Cardiac fibroblast (primary cell): ENCODE data around the gene ELF5.

Experiments
- DNase-seq, 2 donors: peaks; one replicate each; pipeline versions ENCODE4 v3.0.0 to v3.0.0-alpha.2; 2010; ENCODE audit warnings: low read depth in 2 of 2
- H3K4me3 ChIP-seq, 2 donors: replicated peaks in 1 of 2; 1 replicate in 1 of 2; 2 replicates in 1 of 2; pipeline ENCODE4 v1.5.1; 2011; ENCODE audit warnings: low read depth in 2 of 2, low read length in 2 of 2, mild to moderate bottlenecking in 2 of 2, moderate library complexity in 1 of 2
- TF ChIP-seq, protein P1 (sequence below): IDR thresholded peaks from one replicate; pipeline ENCODE4 v1.5.1; 2011; ENCODE audit warnings: low read depth, mild to moderate bottlenecking, low read length, inconsistent platforms

The ELF5 gene

DNA sequence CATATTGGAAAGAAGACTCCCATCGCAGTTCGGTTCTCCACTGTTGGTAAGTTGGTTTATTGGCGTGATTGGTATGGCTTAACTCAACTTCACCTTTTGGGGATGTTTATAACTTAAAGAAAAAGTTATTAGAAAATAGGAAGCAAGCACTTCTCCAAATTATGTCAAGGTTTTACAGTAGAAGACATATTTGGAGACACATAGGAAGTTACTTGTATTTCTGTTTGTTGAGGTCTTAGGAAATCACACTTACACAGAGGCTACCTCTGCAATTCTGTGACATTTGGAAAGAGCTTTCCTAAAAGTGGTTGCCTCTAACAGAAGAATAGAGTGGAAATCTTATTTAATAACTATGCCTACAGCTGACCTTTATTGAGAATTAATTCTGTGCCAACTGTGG lies 62.5 kb downstream of the ELF5 start:
- no peak for DNase-seq
- no peak overlapping the region for H3K4me3 ChIP-seq
- TF ChIP-seq, protein P1, sequence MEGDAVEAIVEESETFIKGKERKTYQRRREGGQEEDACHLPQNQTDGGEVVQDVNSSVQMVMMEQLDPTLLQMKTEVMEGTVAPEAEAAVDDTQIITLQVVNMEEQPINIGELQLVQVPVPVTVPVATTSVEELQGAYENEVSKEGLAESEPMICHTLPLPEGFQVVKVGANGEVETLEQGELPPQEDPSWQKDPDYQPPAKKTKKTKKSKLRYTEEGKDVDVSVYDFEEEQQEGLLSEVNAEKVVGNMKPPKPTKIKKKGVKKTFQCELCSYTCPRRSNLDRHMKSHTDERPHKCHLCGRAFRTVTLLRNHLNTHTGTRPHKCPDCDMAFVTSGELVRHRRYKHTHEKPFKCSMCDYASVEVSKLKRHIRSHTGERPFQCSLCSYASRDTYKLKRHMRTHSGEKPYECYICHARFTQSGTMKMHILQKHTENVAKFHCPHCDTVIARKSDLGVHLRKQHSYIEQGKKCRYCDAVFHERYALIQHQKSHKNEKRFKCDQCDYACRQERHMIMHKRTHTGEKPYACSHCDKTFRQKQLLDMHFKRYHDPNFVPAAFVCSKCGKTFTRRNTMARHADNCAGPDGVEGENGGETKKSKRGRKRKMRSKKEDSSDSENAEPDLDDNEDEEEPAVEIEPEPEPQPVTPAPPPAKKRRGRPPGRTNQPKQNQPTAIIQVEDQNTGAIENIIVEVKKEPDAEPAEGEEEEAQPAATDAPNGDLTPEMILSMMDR = no peak

DNA sequence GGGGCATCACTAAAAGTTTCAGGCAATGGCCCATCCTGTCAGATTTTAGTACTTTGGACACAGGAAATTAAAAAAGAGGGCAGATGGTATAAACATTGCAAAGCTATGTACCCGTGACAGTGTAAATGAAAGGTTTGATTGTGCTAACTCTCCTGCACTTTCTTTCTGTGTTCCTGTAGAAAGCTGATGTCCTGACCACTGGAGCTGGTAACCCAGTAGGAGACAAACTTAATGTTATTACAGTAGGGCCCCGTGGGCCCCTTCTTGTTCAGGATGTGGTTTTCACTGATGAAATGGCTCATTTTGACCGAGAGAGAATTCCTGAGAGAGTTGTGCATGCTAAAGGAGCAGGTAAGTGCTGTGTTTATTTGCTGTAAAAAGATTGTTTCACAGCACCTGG lies 64.6 kb downstream of the ELF5 start:
- no peak overlapping the region for H3K4me3 ChIP-seq
- TF ChIP-seq, protein P1 = no peak
- DNase-seq = peak in 1 of 2 donors; percentile 7

DNA sequence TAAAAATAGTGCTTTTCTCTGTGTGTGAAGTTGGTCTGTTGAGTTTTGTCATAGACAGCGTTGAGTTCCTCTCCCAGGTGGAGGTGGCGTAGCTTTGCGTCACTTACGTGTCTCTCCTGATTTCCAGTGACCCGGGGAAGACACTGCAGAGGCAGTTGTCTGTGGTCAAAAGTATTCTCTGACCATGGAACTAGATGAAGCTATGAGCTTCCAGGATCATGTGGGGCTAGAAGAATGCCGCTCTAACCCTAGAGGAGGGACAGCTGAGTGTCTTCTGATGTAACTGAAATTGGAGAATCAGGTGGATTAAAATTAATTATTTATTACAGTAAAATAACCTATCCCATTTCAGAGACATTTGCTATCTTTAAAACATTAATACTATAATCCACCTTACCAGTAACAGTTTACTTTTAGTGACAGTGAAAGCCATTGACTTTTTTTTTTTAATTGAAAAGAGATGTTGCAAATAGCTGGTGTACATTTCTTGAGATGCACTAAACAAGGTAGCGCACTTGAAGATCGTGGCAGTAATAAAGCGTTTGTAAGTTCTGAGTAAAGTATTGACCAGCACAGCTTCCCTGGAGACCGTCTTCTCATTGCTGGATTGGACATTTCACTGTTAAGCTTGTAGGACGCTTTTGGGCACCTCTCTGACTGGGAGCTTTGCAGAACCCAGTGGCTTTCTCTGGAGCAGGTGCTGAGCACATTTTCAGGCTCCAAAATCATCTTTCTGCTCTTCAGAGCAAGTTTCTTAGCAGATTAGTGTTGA lies 65.2 kb downstream of the ELF5 start:
- no peak for DNase-seq
- TF ChIP-seq, protein P1 = no peak
- no peak overlapping the region for H3K4me3 ChIP-seq

GRCh38 chr11:34447044-34447443 lies 66.5 kb downstream of the ELF5 start:
- TF ChIP-seq, protein P1 = no peak
- no peak overlapping the region for H3K4me3 ChIP-seq

GRCh38 chr11:34446386-34446785 lies 67.2 kb downstream of the ELF5 start:
- no peak for DNase-seq
- TF ChIP-seq, protein P1 = no peak
- no peak overlapping the region for H3K4me3 ChIP-seq

More at GRCh38 chr11:34447044-34447443, 66.5 kb downstream of the ELF5 start:
- no peak for DNase-seq

GRCh38 chr11:34445956-34446355 lies 67.6 kb downstream of the ELF5 start:
- no peak for DNase-seq
- TF ChIP-seq, protein P1 = no peak
- no peak overlapping the region for H3K4me3 ChIP-seq
